Stimulated activated CD8-positive, alpha-beta memory T cell treated with anti-CD3 and anti-CD28 coated beads, Interleukin-7, amount 100 ng/mL, for 24 hours (primary cell): ENCODE results near the gene NDUFAF4.
"Not testable (repeated sequence)": the region's sequence is repeated elsewhere in the genome, so short reads cannot be mapped to it uniquely, and the experiment has no call there.

Source experiments
- DNase-seq: peaks from one replicate; pipeline ENCODE4 v3.0.0-alpha.2; 2020; ENCODE audit warnings: low read depth

NDUFAF4 gene

DNA sequence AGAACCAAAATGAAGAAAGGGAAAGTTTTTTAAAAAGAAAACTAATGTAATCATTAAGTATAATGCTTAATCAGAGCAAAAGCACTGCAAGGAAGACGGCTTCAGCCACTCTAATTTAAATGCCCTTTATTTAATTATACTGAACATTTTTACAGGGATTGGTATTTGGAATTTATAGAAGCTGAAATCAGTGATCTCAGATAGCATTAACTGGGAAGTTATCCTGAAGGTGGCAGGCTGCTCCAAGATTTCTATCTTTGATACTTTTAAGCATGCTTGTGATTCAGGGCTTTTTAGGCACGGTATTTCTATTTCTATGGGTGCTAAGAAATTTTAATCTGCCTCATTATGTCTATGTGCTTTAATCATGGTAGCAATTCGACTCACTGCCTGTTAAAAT is 1.3 kb upstream of the NDUFAF4 start:
- no peak for DNase-seq

DNA sequence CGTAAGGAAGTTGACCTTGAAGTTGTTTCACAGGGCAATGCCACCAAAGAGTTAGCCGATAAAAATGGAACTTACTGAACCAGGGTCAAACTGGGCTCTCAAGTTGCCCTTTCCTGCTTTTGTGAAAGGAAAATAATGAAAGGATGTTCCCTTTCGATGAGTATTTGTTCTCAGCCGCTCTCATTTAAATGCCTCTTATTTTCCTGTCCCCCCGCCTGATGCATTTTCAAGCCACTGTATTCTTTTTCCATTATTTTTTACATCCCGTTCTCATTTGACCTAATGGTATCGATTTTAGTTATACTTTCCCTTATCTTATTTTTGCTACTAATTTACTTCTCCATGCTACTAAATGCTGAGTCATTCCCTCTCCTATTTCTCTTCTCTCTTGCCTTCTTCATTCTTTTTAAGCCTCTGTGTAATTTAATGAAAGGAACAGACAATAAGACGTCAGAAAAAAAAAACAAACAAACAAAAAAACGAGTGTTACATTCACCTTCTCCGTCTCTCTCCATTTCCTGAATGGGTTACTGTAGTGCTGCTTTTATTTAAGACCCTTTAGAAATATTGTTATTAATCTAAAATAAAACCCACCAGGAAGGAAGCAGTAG is 655 bp upstream of the NDUFAF4 start:
- DNase-seq = no peak

DNA sequence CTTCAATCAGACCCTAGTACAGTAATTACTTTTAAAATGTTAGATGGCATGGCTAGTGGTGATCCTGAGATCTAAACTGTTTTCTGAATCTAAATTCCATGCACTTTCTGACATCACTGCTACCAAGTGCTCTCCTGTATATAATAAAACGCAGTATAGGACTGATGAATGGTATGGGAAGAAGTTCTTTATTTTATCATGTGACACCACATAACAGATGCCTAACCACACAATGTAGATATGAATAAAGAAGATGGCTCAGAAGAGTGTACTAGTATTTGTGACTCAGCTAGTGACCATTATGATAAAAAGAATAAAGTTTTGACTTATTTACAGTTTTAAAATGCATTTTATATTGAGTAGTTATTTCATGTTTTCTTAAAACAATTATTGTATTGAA is 8.5 kb downstream of the NDUFAF4 start:
- DNase-seq = no peak

DNA sequence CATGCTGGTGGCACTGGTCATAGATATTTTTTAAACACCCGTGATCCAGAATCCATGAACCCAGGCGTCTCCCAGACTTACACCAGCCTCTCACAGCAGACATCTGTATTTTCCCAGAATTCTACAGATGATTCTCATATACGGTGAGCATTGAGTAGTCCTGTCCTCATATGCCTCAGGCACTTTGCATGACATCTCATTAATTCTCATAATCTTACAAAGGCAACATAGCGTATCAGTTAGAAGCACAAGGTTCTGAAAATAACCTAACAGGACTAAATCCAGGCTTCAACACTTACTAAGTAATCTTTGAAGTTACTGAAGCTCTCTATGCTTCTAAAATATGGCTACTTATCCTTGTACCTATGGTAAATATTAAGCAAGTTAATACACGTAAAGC is 8.9 kb downstream of the NDUFAF4 start:
- no peak for DNase-seq

DNA sequence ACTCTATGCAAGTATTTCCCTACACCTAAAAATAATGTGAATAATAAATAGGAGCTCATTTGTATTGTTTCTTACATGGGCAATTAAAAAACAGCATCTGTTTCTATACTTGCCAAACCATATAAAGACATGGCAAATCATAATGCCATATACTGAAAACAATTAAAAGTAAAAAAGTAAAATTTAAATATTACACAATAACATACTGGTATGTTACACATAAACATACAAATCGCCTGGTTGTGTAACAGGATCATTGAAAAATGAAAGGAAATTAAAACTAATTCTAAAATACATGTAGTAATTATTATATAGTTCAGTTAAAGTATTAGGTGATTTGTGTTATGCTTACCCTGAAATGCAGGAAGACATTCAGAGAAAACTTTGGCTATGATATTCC is 11.2 kb downstream of the NDUFAF4 start:
- DNase-seq = no peak

DNA sequence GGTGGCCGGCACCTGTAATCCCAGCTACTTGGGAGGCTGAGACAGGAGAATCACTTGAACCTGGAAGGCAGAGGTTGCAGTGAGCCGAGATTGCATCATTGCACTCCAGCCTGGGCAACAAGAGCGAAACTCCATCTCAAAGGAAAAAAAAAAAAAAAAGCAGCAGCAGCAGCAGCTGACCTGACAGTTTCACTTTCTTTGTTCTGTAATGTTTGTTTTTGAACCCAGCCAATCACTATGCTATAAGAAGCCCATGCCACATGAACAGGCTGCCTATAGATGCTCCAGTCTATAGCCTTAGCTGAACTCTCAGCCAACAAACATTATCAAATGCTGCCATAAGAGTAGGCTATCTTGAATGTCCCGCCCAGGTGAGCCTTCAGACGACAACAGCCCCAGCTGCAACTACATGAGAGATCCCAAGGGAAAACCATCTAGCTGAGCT is 12.5 kb downstream of the NDUFAF4 start:
- not testable (repeated sequence) for DNase-seq

DNA sequence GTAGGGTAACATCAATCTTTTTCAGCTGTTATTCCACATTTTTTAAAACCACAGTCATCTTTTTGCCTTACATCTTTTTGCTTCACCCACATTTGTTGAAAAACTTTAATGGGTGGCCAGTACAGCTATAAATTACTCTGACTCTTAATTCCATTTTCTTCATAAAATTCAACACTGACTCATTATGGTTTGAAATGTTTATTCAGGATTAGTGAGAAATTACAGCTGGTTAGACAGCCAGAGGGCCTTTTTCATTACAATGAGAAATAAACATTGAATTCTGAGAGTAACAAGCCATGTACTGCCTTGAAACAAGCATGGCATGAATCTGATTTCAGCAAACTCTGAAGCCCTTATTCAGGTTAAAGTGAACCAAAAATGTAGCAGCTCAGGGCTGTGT is 19.5 kb downstream of the NDUFAF4 start:
- DNase-seq = no peak

DNA sequence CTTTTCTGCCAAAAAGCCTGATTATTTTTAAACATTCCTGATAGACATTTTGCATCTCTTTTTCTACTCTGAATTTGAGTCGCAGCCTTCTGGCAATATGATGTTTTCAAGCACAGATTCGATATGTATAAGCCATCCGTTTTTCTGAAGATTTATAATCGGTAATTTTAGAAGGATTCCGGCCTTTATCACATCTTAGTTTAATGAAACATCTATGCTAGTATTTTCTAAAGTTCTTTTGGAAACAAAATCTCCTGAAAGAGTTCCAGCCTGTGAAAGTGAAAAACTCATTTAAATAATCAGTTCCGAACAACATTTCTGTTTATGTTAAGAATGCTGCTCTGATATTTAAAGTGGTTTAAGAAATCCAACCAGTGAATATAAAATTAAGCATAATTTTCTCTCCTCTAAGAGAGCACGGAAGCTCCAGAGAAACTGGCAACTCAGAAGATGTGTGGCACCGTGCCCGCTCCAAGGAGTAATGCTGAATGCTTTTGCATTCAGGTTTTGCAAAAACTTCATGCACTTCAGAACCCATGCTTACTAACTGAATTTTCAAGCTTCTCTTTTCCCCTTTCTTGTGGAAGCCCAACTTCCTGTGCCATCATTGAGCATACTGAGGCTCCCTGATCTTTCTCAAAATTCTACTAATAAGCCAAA is 20.7 kb downstream of the NDUFAF4 start:
- no peak for DNase-seq

DNA sequence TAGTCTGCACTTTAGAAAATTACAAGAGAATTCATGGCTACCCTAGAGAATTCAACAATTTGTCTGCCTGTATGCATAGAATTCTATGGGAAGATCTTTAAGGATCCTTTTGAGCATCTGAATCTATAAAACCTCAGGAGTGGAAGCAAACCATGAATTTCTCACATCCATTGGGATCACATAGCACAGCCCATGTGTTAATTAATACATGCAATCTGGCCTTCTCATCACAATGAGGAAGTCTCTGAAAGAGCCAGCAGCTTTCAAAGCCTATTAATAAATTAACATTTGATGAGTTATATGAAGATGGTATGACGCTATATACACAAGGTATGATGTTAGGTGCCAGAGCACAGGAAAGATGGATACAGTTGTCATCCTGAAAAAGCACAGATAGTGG is 24.7 kb downstream of the NDUFAF4 start:
- DNase-seq = no peak

DNA sequence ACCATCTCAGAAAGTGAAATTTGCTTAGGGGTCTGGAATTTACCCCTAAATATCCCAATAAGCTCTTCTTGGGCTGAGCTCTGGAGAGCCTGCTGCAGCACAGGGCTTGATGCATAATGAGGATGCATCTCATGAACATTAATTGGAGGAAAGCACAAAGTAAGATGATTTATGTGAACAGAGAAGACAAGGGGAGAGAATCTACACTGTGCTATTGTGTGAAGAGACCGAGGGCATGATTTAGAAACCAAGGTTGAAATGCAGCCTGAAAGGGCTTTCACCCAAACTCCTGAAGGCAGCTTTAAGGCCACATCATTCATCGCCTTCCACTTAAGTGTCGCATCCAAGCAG is 32.7 kb downstream of the NDUFAF4 start:
- no peak for DNase-seq

DNA sequence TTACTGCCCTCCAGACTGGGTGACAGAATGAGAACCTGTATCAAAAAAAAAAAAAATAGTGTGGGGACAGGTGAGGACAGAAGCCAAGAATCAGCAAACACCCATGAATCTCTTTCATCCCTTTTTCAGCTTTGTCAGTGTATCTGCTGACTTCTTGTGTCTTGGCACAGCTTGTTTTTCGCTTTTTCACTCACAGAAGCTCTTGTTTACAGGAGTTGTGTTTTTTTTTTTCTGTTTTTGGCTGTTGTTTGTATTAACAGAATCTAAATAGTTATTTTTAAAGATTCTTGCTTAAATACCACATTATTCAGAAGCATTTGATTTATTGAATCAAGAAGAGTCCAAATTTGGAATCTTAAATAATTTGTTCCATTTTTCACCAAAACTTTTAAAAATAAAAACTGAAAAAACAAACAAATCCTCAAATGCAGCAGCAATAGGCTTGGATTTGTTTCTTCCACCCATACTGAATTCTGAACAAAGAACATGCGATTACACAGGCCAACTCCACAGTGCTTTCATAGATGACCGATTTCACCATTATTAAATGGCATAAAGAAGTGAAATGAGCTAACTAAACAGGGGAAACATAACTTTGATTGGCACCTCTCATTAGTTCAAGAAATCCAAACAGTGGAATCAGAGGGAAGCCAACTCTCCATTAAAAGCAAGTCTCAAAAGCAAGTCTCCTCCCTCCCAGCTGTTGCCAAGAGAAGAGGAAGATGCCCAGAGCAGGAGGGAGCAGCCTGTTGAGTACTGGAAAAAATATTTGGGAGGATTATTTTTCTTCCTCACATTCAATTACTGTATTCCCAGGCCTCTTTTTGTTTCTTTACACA is 33.3 kb downstream of the NDUFAF4 start:
- DNase-seq = no peak

DNA sequence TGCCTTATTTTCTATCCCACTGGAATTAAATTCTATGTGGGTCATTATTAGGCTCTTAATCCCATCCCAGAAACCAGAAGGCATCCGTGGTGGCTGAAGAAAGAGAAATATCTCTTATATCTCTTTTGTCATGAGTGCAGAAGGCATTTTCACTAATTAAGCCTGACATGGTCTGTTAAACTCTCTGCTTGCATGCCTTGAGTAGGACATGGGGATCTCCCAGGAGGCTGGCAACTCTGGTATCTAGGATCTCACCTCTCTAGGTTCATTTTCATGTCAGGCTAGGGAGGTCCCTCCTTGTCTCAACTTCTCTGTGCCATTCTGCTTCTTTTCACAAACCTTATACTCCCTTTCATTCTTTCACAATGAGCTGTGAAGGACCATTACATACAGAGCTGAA is 35.1 kb downstream of the NDUFAF4 start:
- DNase-seq = no peak

DNA sequence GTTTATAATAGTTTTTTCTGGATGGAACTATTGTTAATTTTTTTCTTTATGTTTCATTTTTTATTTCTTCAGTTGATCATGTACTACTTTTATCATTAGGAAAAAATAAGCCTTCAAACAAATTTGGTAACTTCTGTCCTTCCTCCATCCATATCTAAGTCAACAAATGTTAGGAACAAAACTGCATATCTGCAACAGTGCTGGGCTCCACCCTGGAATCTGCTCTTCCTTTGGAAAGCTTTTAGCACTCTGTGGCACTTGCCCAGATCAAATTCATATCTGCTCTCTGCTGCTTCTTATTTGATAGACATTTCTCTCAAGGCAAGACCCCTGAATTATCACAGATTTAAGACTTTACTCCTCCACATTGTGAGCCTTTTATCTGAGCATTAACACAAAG is 36.1 kb downstream of the NDUFAF4 start:
- no peak for DNase-seq

DNA sequence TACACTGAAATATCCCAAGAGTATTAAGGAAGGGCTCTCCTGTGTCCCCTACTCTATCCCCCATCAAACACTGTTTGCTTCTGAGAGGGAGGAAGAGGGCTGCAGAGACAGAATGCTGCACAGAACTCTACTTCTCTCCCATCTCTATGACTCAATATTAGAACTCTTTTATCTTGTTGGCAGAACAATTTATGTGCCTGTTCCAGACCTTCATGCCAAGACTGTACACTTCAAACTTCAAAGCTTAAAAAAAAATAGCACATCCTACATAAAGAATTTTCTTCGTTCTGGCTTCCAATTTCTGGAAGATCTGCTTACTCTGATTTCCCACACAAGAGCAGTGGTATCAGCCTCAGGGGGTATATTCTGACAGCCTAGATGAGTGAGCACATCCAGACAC is 40.8 kb downstream of the NDUFAF4 start:
- no peak for DNase-seq

DNA sequence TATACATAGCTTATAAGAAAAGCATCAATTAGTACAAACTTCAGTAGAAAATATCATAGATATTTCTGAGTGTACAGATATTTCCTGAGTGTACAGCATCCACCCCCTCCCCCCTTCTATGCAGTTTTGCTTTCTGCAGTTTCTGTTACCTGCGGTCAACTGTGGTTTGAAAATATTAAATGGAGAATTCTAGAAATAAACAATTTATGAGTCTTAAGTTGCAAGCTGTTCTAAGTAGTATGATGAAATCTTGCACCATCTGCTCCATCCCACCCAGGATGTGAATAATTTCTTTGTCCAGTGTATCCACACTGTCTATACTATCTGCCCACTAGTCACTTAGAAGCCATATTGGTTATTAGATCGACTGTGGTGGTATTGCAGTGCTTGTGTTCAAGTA is 44.6 kb downstream of the NDUFAF4 start:
- DNase-seq = no peak

DNA sequence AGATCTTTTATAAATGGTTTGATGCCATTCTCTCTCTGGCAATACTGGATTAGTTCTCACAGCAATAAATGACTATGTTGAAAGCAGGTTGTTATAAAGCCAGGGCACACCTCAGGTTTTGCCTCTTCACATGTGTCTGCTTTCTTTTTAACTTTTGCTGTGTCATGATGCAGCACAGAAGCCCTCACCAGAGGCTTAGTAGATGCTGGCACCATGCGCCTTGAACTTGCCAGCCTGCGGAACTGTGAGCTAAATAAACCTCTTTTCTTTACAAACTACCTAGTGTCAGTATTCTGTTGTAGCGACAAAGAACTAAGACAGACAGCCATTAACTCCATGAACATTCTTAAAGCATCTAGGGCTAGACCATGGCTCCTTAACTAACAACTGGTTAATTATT is 45.1 kb downstream of the NDUFAF4 start:
- DNase-seq = no peak

DNA sequence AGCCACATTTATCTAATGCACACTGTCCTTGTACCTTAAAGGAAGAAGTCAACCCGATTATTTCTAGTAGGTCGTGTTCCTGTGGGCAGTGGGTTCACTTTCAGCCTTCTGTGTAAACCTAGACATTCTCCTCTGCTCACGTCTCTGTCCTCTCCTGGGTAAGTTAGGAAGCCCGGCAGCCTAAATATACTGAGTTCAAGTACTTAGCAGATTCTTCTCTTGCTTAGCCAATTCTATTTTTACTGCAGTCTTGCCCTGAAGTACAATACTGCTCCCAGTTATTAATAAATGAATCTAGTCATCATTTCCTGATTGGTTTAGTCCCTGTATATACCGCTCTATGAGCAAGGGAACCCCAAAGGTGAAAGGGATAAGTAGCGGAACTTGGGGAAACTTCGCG is 45.8 kb downstream of the NDUFAF4 start:
- no peak for DNase-seq

DNA sequence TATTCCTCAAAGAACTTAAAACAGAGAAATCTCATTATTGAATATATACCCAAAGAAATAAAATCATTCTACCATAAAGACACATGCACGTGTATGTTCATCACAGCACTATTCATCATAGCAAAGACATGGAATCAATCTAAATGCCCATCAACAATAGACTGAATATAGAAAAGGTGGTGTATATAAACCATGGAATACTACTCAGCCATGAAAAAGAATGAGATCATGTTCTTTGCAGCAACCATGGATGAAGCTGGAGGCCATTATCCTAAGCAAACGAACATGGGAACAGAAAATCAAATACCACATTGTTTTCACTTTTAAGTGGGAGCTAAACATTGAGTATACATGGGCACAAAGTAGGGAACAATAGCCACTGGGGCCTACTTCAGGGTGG is 48.1 kb downstream of the NDUFAF4 start:
- no peak for DNase-seq

DNA sequence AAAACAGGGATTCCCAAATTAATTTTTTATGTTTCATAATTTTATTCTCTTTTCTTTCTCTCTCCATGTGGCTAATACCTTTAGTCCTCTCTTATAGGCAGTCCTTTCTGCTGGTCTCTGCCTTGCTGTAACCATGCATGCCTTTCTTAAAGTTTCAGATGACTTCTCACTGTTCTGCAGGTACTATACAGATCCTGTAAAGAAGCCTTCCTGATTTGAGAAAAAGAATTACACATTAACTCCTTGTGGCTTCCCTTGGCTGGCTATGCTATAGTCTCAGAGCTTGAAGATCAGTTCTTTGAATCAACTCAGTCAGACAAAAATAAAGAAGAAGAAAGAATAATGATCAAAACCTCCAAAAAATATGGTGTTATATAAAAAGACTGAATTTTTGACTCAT is 53.2 kb downstream of the NDUFAF4 start:
- no peak for DNase-seq

DNA sequence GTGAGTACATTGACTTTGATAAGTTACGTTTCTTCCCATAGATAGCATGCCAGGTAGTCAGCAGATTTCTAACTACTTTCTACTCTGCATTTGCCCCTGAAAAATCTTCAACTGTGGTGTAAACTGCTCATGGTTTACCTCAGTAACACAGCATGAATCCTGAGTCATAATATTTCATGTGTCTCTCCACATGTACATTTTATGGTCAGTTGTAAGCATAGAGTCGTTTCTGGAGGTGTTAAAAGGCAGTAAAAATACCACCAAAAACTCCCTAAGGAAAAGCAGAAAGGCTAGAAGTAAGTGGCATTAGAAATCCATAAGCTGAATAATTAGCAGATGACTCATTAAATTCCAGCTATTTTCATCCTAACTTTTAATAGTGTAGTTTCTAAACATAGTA is 56.3 kb downstream of the NDUFAF4 start:
- no peak for DNase-seq
